Limb (tissue), 2 donors: Measurements from ENCODE around the gene SH3RF3.
A peak's percentile ranks its signal among the peaks of the same experiment; 100 is the strongest.
"Not testable (repeated sequence)": the region's sequence is repeated elsewhere in the genome, so short reads cannot be mapped to it uniquely, and the experiment has no call there.

Experiments
- DNase-seq, 2 donors: peaks; one replicate each; pipeline ENCODE4 v3.0.0-alpha.2; 2016; ENCODE audit errors: extremely low spot score in 2 of 2

SH3RF3 gene

GRCh38 chr2:109117780-109118179, 11.2 kb upstream of the SH3RF3 start:
- no peak for DNase-seq

GRCh38 chr2:109118321-109118720, 10.7 kb upstream of the SH3RF3 start:
- DNase-seq = no peak

- DNase-seq = no peak
Measured at GRCh38 chr2:109120166-109120565, 8.8 kb upstream of the SH3RF3 start.

GRCh38 chr2:109120686-109121085, 8.3 kb upstream of the SH3RF3 start:
- not testable (repeated sequence) for DNase-seq

- DNase-seq = no peak
Measured at GRCh38 chr2:109123586-109124201, 5.3 kb upstream of the SH3RF3 start.

GRCh38 chr2:109124982-109125592, 3.9 kb upstream of the SH3RF3 start:
- peak in 1 of 2 donors; percentile 55 for DNase-seq

GRCh38 chr2:109125593-109126500, 3.2 kb upstream of the SH3RF3 start:
- DNase-seq = no peak

GRCh38 chr2:109126501-109126860, 2.5 kb upstream of the SH3RF3 start:
- DNase-seq = no peak

GRCh38 chr2:109127556-109127955, 1.4 kb upstream of the SH3RF3 start:
- no peak for DNase-seq

GRCh38 chr2:109128048-109128615, 873 bp upstream of the SH3RF3 start:
- DNase-seq = peak; percentile 92 to 93

GRCh38 chr2:109129356-109129920, 433 bp downstream of the SH3RF3 start:
- DNase-seq = peak in 1 of 2 donors; percentile 65

- DNase-seq = peak in 1 of 2 donors; percentile 48
Measured at GRCh38 chr2:109129921-109130722, 1.1 kb downstream of the SH3RF3 start.

GRCh38 chr2:109130723-109130995, 1.7 kb downstream of the SH3RF3 start:
- DNase-seq = no peak

GRCh38 chr2:109131777-109132176, 2.8 kb downstream of the SH3RF3 start:
- no peak for DNase-seq

GRCh38 chr2:109132626-109133025, 3.6 kb downstream of the SH3RF3 start:
- DNase-seq = no peak

- no peak for DNase-seq
Measured at GRCh38 chr2:109133746-109134145, 4.7 kb downstream of the SH3RF3 start.

- DNase-seq = no peak
Measured at GRCh38 chr2:109134741-109135358, 5.8 kb downstream of the SH3RF3 start.

GRCh38 chr2:109135359-109136197, 6.6 kb downstream of the SH3RF3 start:
- DNase-seq = no peak

GRCh38 chr2:109136542-109136941, 7.5 kb downstream of the SH3RF3 start:
- no peak for DNase-seq

GRCh38 chr2:109137616-109138015, 8.6 kb downstream of the SH3RF3 start:
- DNase-seq = no peak
